GM12878 (cell line): ENCODE results near the gene SLC39A1. TPM values are rescaled to one million over a fixed set of nuclear protein-coding genes. Genes with fewer than 3 reads are reported as not detected.

Experiments
- ASH2L ChIP-seq: fragments of 300-600, 200-600 bp; sonication (generic); IDR thresholded peaks from 2 replicates; pipeline ENCODE4 v1.6.1; 2017; ENCODE audit warnings: low read depth, mild to moderate bottlenecking, borderline replicate concordance
- CHD4 ChIP-seq: fragments of 200-600 bp; sonication (generic); IDR thresholded peaks from 2 replicates; pipeline ENCODE4 v1.6.1; 2016; ENCODE audit warnings: mild to moderate bottlenecking
- EGR1 ChIP-seq, 2 experiments: IDR thresholded peaks; 1 replicate in 1 of 2; 2 replicates in 1 of 2; pipeline ENCODE4 v1.6.1; 2011 to 2012; ENCODE audit warnings: low read depth in 2 of 2, low read length in 2 of 2, borderline replicate concordance in 1 of 2, mild to moderate bottlenecking in 1 of 2, moderate library complexity in 1 of 2
- ETV6 ChIP-seq, 2 experiments: fragments of 450-650 bp in 1 of 2; IDR thresholded peaks in 1 of 2; conservative IDR thresholded peaks in 1 of 2; 2 replicates each; pipeline ENCODE4 v1.6.1; 2014; ENCODE audit warnings: antibody characterized with exemption in 1 of 2, borderline replicate concordance in 1 of 2, low read depth in 1 of 2, mild to moderate bottlenecking in 1 of 2, moderate library complexity in 1 of 2
- HDAC6 ChIP-seq: fragments of 200-600 bp; sonication (generic); IDR thresholded peaks from one replicate; pipeline ENCODE4 v1.8.0; 2017; ENCODE audit warnings: antibody characterized with exemption; ENCODE audit not compliant: unreplicated experiment
- IKZF1 ChIP-seq: fragments of 450-650 bp; conservative IDR thresholded peaks from 2 replicates; pipeline ENCODE4 v1.6.1; 2017; ENCODE audit warnings: antibody characterized with exemption, mild to moderate bottlenecking
- IKZF2 ChIP-seq, 2 experiments: fragments of 450-650 bp; IDR thresholded peaks; 2 replicates each; pipeline ENCODE4 v1.6.1; 2017; ENCODE audit warnings: mild to moderate bottlenecking in 2 of 2, moderate library complexity in 2 of 2
- JUNB ChIP-seq: IDR thresholded peaks from 2 replicates; pipeline ENCODE4 v1.6.1; 2016; ENCODE audit warnings: antibody characterized with exemption, mild to moderate bottlenecking
- JUND ChIP-seq: IDR thresholded peaks from 2 replicates; pipeline ENCODE4 v1.6.1; 2012; ENCODE audit warnings: low read depth, mild to moderate bottlenecking, low read length, improper control_type of control experiment, moderate library complexity
- POLR2A ChIP-seq: IDR thresholded peaks from 2 replicates; pipeline ENCODE4 v1.6.1; 2011; ENCODE audit warnings: low read depth, mild to moderate bottlenecking, low read length
- RAD51 ChIP-seq: fragments of 450-650 bp; IDR thresholded peaks from 2 replicates; pipeline ENCODE4 v1.6.1; 2016; ENCODE audit warnings: moderate library complexity, mild to moderate bottlenecking, inconsistent platforms
- SREBF2 ChIP-seq: IDR thresholded peaks from 2 replicates; pipeline ENCODE4 v1.6.1; 2012; ENCODE audit warnings: mild to moderate bottlenecking, low read length
- TAF1 ChIP-seq: IDR thresholded peaks from 2 replicates; pipeline ENCODE4 v1.6.1; 2011; ENCODE audit warnings: mild to moderate bottlenecking, low read depth, low read length, borderline replicate concordance
- WRNIP1 ChIP-seq: IDR thresholded peaks from 2 replicates; pipeline ENCODE4 v1.6.1; 2011; ENCODE audit warnings: low read depth, low read length, improper control_type of control experiment, borderline replicate concordance
- polyA plus RNA-seq, 11 experiments: library from polyadenylated mRNA; depleted of rRNA in 4 of 11; unstranded in 6 of 11; stranded (reverse) in 5 of 11; fragments of >200 nt; fragmentation: Nextera tagmentation in 4 of 11; fragmentation: Illumina TruSeq in 1 of 11; extraction: Ambion mirVana in 4 of 11; extraction: Trizol in 1 of 11; gene quantifications; 1 replicate in 1 of 11; 2 replicates in 10 of 11; pipeline versions ENCODE4 v1.2.1 to v1.2.3, GENCODE V29; 2011 to 2016; ENCODE audit warnings: inconsistent platforms in 2 of 11, missing spikeins in 2 of 11, low read depth in 1 of 11
- total RNA-seq, 4 experiments: library from RNA; depleted of rRNA in 3 of 4; stranded (reverse); fragments of >200 nt in 3 of 4; fragmentation: Illumina TruSeq in 1 of 4; extraction: Trizol in 1 of 4; gene quantifications; 2 replicates each; pipeline versions ENCODE4 v1.2.1 to v1.2.3, GENCODE V29; 2013 to 2021
- TF ChIP-seq, protein P1 (sequence below): fragments of 450-650 bp; IDR thresholded peaks from 2 replicates; pipeline ENCODE4 v1.6.1; 2017; ENCODE audit warnings: mild to moderate bottlenecking
- TF ChIP-seq, protein P2 (sequence below): fragments of 450-650 bp; IDR thresholded peaks from 2 replicates; pipeline ENCODE4 v1.6.1; 2017; ENCODE audit warnings: low read depth, mild to moderate bottlenecking, moderate library complexity
- TF ChIP-seq, protein P3 (sequence below): IDR thresholded peaks from 2 replicates; pipeline ENCODE4 v1.6.1; 2012; ENCODE audit warnings: improper control_type of control experiment, low read depth, low read length; ENCODE audit not compliant: insufficient replicate concordance
- TF ChIP-seq, protein P4 (sequence below): IDR thresholded peaks from 2 replicates; pipeline ENCODE4 v1.6.1; 2011; ENCODE audit warnings: borderline replicate concordance, low read depth, mild to moderate bottlenecking, moderate library complexity, mixed read lengths, low read length; ENCODE audit not compliant: insufficient read depth; ENCODE audit errors: extremely low read length

Gene SLC39A1
- total and polyA plus RNA-seq, 10 of the 15 experiments (the other 5 are each of a cell fraction or from before 2014, with no cell fraction given): 8.8 to 98.6 (median 72.4) TPM

DNA sequence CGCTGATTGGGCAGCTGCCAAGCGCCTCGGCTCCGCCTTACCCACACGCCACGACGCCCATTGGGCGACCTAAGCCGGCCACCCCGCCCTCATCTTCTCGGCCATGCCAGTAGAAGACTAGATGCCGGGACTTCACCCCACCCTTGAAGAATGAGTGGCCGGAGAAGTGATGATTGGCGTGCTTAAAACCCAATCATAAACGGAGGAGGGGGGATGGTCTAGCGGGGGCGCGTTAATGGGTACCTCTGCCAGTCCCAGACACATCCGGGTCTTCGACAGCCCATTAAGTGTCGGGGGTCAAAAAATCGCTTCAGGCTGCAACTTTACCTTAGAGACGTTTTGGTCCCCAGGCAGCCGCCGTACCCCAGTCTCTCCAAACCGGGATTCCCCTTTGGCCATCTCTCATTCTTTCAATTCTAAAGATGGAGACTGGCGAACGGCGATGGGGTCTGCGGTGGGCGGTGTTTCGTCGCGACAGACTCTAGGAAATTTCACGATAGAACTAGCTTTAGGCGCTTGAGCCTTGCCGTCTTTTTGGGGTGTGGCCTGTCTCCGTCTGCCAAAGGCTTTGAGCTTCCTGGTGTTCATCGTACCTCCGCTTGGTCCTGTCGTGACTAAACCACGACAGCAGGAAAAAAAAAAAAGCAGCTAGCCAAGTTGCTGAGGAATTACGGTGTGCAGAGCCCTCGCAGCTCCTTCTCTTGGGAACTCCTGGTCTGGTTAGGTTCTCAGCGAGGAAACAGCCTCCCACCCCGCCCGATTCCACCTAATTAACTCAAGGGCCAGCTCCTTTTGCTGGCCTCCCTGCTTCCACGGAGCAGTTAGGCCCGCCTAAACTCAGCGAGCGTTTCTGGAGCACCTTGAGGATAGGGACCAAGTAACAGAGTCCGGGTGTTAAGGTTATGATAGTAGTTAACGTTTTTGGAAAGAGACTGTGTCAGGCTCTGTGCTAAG lies 40.1 kb downstream of the SLC39A1 start, which contains the start of gene GATAD2B (continued):
- TF ChIP-seq POLR2A: peak; percentile 79
- peak; percentile 37; the same call in 1 of the 2 replicates for TF ChIP-seq SREBF2
- TF ChIP-seq EGR1 (IDR thresholded peaks at IDR 0.05; ENCODE audit: borderline replicate concordance in 1 of 2, low read depth in 2 of 2, low read length in 2 of 2): peak in 1 of 2 experiments; percentile 89; a peak in 2 of 3 replicates
- TF ChIP-seq, protein P1, sequence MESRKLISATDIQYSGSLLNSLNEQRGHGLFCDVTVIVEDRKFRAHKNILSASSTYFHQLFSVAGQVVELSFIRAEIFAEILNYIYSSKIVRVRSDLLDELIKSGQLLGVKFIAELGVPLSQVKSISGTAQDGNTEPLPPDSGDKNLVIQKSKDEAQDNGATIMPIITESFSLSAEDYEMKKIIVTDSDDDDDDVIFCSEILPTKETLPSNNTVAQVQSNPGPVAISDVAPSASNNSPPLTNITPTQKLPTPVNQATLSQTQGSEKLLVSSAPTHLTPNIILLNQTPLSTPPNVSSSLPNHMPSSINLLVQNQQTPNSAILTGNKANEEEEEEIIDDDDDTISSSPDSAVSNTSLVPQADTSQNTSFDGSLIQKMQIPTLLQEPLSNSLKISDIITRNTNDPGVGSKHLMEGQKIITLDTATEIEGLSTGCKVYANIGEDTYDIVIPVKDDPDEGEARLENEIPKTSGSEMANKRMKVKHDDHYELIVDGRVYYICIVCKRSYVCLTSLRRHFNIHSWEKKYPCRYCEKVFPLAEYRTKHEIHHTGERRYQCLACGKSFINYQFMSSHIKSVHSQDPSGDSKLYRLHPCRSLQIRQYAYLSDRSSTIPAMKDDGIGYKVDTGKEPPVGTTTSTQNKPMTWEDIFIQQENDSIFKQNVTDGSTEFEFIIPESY: 0 out of 2 replicates have a peak, but pooled peaks have one; percentile 36
- no peak for TF ChIP-seq RAD51
- no peak for TF ChIP-seq ASH2L
- TF ChIP-seq, protein P2, sequence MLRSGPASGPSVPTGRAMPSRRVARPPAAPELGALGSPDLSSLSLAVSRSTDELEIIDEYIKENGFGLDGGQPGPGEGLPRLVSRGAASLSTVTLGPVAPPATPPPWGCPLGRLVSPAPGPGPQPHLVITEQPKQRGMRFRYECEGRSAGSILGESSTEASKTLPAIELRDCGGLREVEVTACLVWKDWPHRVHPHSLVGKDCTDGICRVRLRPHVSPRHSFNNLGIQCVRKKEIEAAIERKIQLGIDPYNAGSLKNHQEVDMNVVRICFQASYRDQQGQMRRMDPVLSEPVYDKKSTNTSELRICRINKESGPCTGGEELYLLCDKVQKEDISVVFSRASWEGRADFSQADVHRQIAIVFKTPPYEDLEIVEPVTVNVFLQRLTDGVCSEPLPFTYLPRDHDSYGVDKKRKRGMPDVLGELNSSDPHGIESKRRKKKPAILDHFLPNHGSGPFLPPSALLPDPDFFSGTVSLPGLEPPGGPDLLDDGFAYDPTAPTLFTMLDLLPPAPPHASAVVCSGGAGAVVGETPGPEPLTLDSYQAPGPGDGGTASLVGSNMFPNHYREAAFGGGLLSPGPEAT: peak; percentile 90
- TF ChIP-seq TAF1: peak; percentile 89
- TF ChIP-seq CHD4: no peak
- TF ChIP-seq, protein P3, sequence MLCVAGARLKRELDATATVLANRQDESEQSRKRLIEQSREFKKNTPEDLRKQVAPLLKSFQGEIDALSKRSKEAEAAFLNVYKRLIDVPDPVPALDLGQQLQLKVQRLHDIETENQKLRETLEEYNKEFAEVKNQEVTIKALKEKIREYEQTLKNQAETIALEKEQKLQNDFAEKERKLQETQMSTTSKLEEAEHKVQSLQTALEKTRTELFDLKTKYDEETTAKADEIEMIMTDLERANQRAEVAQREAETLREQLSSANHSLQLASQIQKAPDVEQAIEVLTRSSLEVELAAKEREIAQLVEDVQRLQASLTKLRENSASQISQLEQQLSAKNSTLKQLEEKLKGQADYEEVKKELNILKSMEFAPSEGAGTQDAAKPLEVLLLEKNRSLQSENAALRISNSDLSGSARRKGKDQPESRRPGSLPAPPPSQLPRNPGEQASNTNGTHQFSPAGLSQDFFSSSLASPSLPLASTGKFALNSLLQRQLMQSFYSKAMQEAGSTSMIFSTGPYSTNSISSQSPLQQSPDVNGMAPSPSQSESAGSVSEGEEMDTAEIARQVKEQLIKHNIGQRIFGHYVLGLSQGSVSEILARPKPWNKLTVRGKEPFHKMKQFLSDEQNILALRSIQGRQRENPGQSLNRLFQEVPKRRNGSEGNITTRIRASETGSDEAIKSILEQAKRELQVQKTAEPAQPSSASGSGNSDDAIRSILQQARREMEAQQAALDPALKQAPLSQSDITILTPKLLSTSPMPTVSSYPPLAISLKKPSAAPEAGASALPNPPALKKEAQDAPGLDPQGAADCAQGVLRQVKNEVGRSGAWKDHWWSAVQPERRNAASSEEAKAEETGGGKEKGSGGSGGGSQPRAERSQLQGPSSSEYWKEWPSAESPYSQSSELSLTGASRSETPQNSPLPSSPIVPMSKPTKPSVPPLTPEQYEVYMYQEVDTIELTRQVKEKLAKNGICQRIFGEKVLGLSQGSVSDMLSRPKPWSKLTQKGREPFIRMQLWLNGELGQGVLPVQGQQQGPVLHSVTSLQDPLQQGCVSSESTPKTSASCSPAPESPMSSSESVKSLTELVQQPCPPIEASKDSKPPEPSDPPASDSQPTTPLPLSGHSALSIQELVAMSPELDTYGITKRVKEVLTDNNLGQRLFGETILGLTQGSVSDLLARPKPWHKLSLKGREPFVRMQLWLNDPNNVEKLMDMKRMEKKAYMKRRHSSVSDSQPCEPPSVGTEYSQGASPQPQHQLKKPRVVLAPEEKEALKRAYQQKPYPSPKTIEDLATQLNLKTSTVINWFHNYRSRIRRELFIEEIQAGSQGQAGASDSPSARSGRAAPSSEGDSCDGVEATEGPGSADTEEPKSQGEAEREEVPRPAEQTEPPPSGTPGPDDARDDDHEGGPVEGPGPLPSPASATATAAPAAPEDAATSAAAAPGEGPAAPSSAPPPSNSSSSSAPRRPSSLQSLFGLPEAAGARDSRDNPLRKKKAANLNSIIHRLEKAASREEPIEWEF: no peak
- no peak; the same call in 1 of the 2 replicates for TF ChIP-seq WRNIP1
- TF ChIP-seq, protein P4, sequence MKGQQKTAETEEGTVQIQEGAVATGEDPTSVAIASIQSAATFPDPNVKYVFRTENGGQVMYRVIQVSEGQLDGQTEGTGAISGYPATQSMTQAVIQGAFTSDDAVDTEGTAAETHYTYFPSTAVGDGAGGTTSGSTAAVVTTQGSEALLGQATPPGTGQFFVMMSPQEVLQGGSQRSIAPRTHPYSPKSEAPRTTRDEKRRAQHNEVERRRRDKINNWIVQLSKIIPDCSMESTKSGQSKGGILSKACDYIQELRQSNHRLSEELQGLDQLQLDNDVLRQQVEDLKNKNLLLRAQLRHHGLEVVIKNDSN: no peak
- no peak for TF ChIP-seq JUND
- peak; percentile 65 for TF ChIP-seq IKZF1
- no peak for TF ChIP-seq HDAC6
- TF ChIP-seq ETV6 (conservative IDR thresholded peaks at IDR 0.05 in 1 of 2, IDR thresholded peaks at IDR 0.05 in 1 of 2; ENCODE audit: borderline replicate concordance in 1 of 2, low read depth in 1 of 2): peak in 1 of 2 experiments; percentile 65; a peak in 1 of 4 replicates
- TF ChIP-seq JUNB: no peak
- peak in 1 of 2 experiments; percentile 16; a peak in 1 of 4 replicates for TF ChIP-seq IKZF2 (IDR thresholded peaks at IDR 0.05)
